Endothelial cell of umbilical vein (primary cell): ENCODE results near the gene ARHGEF7. TPM values are rescaled to one million over a fixed set of nuclear protein-coding genes. Genes with fewer than 3 reads are reported as not detected.

Source experiments
- BruUV-seq: library from RNA; stranded (reverse); fragments of 400-500 nt; replicated peaks from 2 replicates; lab custom pipeline; 2021; lab: Mats Ljungman, UMichigan
- CTCF ChIA-PET: fragments of 300-600, 350-600 bp; sonication (Branson Sonifier 250); formaldehyde crosslinking; loops from one replicate; lab custom pipeline; 2021; ENCODE audit warnings: antibody characterized with exemption, inconsistent platforms; lab: Charles Lee
- POLR2A ChIA-PET: fragments of 300-600, 350-600 bp; sonication (Branson Sonifier 250); formaldehyde crosslinking; loops from one replicate; lab custom pipeline; 2021; ENCODE audit warnings: antibody characterized with exemption, inconsistent platforms; lab: Charles Lee
- DNase-seq: peaks from one replicate; pipeline ENCODE4 v3.0.0-alpha.2; 2011; ENCODE audit warnings: low read depth, low spot score
- FAIRE-seq: peaks from 2 replicates; lab custom pipeline; 2011; peaks lifted over from hg19 to GRCh38; lab: Jason Lieb, UNC
- H2AFZ ChIP-seq: 2 replicates; pipeline ENCODE4 v1.6.0; 2012; ENCODE audit warnings: low read depth, low read length, control low read depth, inconsistent platforms
- H3K27ac ChIP-seq: 2 replicates; pipeline ENCODE4 v1.5.1; 2011; ENCODE audit warnings: low read depth, mild to moderate bottlenecking, control low read depth, low read length, moderate library complexity; ENCODE audit not compliant: insufficient read depth
- H3K27me3 ChIP-seq, 2 experiments: 2 replicates each; pipeline versions ENCODE4 v1.6.0 to v1.6.1; 2011; ENCODE audit warnings: low read length in 2 of 2, mixed read lengths in 1 of 2; ENCODE audit not compliant: control insufficient read depth in 2 of 2, insufficient read depth in 2 of 2
- H3K36me3 ChIP-seq, 2 experiments: 2 replicates in 1 of 2; 3 replicates in 1 of 2; pipeline ENCODE4 v1.5.1; 2011; ENCODE audit warnings: low read length in 2 of 2, mild to moderate bottlenecking in 1 of 2, moderate library complexity in 1 of 2; ENCODE audit not compliant: control insufficient read depth in 2 of 2, insufficient read depth in 2 of 2; ENCODE audit errors: extremely low read depth in 1 of 2
- H3K4me1 ChIP-seq: 3 replicates; pipeline ENCODE4 v1.5.1; 2011; ENCODE audit warnings: mild to moderate bottlenecking, low read length; ENCODE audit not compliant: control insufficient read depth, insufficient read depth; ENCODE audit errors: extremely low read depth
- H3K4me2 ChIP-seq: 2 replicates; pipeline ENCODE4 v1.6.1; 2011; ENCODE audit warnings: low read length, control low read depth, mixed read lengths; ENCODE audit not compliant: insufficient read depth
- H3K4me3 ChIP-seq, 3 experiments: fragments of 200-600 bp in 1 of 3; sonication (generic), shearing (Covaris generic) in 1 of 3; replicated peaks in 1 of 3; 2 replicates each; pipeline ENCODE4 v1.5.1; 2011 to 2016; ENCODE audit warnings: control low read depth in 3 of 3, low read length in 3 of 3, mild to moderate bottlenecking in 2 of 3, inconsistent platforms in 1 of 3, low read depth in 1 of 3, moderate library complexity in 1 of 3; ENCODE audit not compliant: insufficient read depth in 1 of 3
- H3K79me2 ChIP-seq: 2 replicates; pipeline ENCODE4 v1.6.0; 2012; ENCODE audit warnings: low read length, inconsistent platforms; ENCODE audit not compliant: control insufficient read depth, insufficient read depth
- H3K9ac ChIP-seq: replicated peaks from 2 replicates; pipeline ENCODE3; 2011; ENCODE audit warnings: low read length, control low read depth; ENCODE audit not compliant: insufficient read depth; ENCODE audit errors: extremely low read depth
- H3K9me1 ChIP-seq: replicated peaks from 3 replicates; pipeline ENCODE4 v1.6.0; 2011; ENCODE audit warnings: mild to moderate bottlenecking, low read length; ENCODE audit not compliant: control insufficient read depth, insufficient read depth; ENCODE audit errors: extremely low read depth
- H3K9me3 ChIP-seq: replicated peaks from 2 replicates; pipeline ENCODE4 v1.5.1; 2012; ENCODE audit warnings: low read length, inconsistent platforms; ENCODE audit not compliant: control insufficient read depth, insufficient read depth
- H4K20me1 ChIP-seq: replicated peaks from 2 replicates; pipeline ENCODE3; 2011; ENCODE audit warnings: mild to moderate bottlenecking, low read length; ENCODE audit not compliant: control insufficient read depth, insufficient read depth; ENCODE audit errors: extremely low read depth
- CTCF ChIP-seq, 2 donors: IDR thresholded peaks; 1 replicate in 1 of 2; 2 replicates in 1 of 2; pipeline ENCODE4 v1.5.1; 2011; ENCODE audit warnings: low read length in 2 of 2, mild to moderate bottlenecking in 2 of 2, moderate library complexity in 2 of 2, control low read depth in 1 of 2, inconsistent platforms in 1 of 2, low read depth in 1 of 2; ENCODE audit not compliant: insufficient read depth in 1 of 2; ENCODE audit errors: extremely low read depth in 1 of 2
- FOS ChIP-seq: IDR thresholded peaks from 2 replicates; pipeline ENCODE4 v1.6.1; 2011; ENCODE audit warnings: mild to moderate bottlenecking, low read length, moderate library complexity, borderline replicate concordance; ENCODE audit not compliant: insufficient read depth
- JUN ChIP-seq: IDR thresholded peaks from 2 replicates; pipeline ENCODE4 v1.6.1; 2011; ENCODE audit warnings: borderline replicate concordance, low read depth; ENCODE audit not compliant: insufficient read length, insufficient read depth
- MAX ChIP-seq: IDR thresholded peaks from 2 replicates; pipeline ENCODE4 v1.6.1; 2011; ENCODE audit not compliant: insufficient read depth, insufficient read length
- MYC ChIP-seq: IDR thresholded peaks from one replicate; pipeline ENCODE4 v1.6.1; 2011; ENCODE audit warnings: mild to moderate bottlenecking, low read depth, low read length
- POLR2A ChIP-seq: IDR thresholded peaks from 2 replicates; pipeline ENCODE4 v1.6.1; 2012; ENCODE audit warnings: low read depth, mild to moderate bottlenecking, control low read depth, low read length
- POLR2AphosphoS5 ChIP-seq: IDR thresholded peaks from 2 replicates; pipeline ENCODE4 v1.6.1; 2012; ENCODE audit warnings: low read depth, mild to moderate bottlenecking, control low read depth, low read length, moderate library complexity; ENCODE audit not compliant: insufficient read depth
- dilution Hi-C: fragments of 300-500 bp; cut with MboI; formaldehyde crosslinking; loops from one replicate; pipeline ENCODE4 v1.15.0; 2019; ENCODE audit warnings: low sequenced_read_pairs; ENCODE audit not compliant: extremely low pct_ligation_motif_present
- intact Hi-C: fragments of 100-400 bp; cut with micrococcal nuclease; formaldehyde crosslinking; loops from one replicate; pipeline ENCODE4 v1.10.0; 2022
- polyA plus RNA-seq, 4 experiments: library from polyadenylated mRNA; depleted of rRNA in 3 of 4; stranded (reverse) in 3 of 4; unstranded in 1 of 4; fragments of >200 nt; gene quantifications; 2 replicates each; pipeline versions ENCODE4 v1.2.1 to v1.2.3, GENCODE V29; 2011 to 2012; ENCODE audit warnings: missing spikeins in 1 of 4
- total RNA-seq: library from RNA; stranded (reverse); gene quantifications from 2 replicates; pipeline ENCODE4 v1.2.3, GENCODE V29; 2021

The ARHGEF7 gene
- total and polyA plus RNA-seq, 2 donors (not counting 3 experiments of a cell fraction or from before 2014, with no cell fraction given): 94.9 to 155 TPM

- peak; percentile 75 for FAIRE-seq
- dilution Hi-C loops: no loop called here
These were observed 87.1 kb downstream of the ARHGEF7 start for GRCh38 chr13:111202156-111202621.

More at GRCh38 chr13:111202156-111202621, 87.1 kb downstream of the ARHGEF7 start:
- Histone ChIP-seq H3K27ac (peak overlapping the region; percentile 100), H2AFZ (no peak overlapping the region), H3K9me3 (no peaks in the 10 kb centered on the region), H3K36me3 (peaks cover 2 to 6% of the 10 kb centered on the region in 2 experiments), H3K79me2 (peaks cover 70% of the 10 kb centered on the region), H3K9ac (peak overlapping the region; percentile 97), H3K4me3 (peak overlapping the region in 1 of 3 experiments; percentile 55), H3K27me3 (no peaks in the 10 kb centered on the region), H4K20me1 (no peaks in the 10 kb centered on the region), H3K4me1 (peaks cover 28% of the 10 kb centered on the region), H3K4me2 (peak overlapping the region; percentile 97), H3K9me1 (no peaks in the 10 kb centered on the region)
- intact Hi-C loops: loop anchor here (1.0 to 2.0 kb wide), 5 partner anchors 25 to 495 kb away; partner anchors contain the start of genes ANKRD10 and CARS2
- DNase-seq: peak; percentile 79
- TF ChIP-seq FOS (no peak), POLR2A (no peak), MYC (no peak), CTCF (IDR thresholded peaks at IDR 0.05; ENCODE audit: extremely low read depth in 1 of 2, insufficient read depth in 1 of 2, low read depth in 1 of 2, low read length in 2 of 2) (no peak), MAX (no peak), JUN (no peak), POLR2AphosphoS5 (no peak)
- ChIA-PET POLR2A (interaction anchor here (1.0 to 1.4 kb wide), 2 partner anchors 18 to 25 kb away, joined by 3 to 5 read pairs; no protein-coding TSS in a partner anchor), CTCF (interaction anchor here (0.6 to 3.5 kb wide), 9 partner anchors 10 to 135 kb away, joined by 3 to 14 read pairs (median 6); no protein-coding TSS in a partner anchor)
- TSS peak; percentile 67 for BruUV-seq
